HFF-Myc (cell line): ENCODE results near the gene VKORC1L1.

Experiments
- DNase-seq: peaks from one replicate; pipeline ENCODE4 v3.0.0-alpha.2; 2011; ENCODE audit warnings: low read depth; ENCODE audit errors: extremely low read depth
- H3K4me3 ChIP-seq: replicated peaks from 2 replicates; pipeline ENCODE4 v1.5.1; 2011; ENCODE audit warnings: low read depth, mild to moderate bottlenecking, control low read depth, low read length
- CTCF ChIP-seq: IDR thresholded peaks from 2 replicates; pipeline ENCODE4 v1.5.1; 2012; ENCODE audit warnings: mild to moderate bottlenecking, low read depth, low read length, control low read depth; ENCODE audit errors: missing control alignments

Gene VKORC1L1

DNA sequence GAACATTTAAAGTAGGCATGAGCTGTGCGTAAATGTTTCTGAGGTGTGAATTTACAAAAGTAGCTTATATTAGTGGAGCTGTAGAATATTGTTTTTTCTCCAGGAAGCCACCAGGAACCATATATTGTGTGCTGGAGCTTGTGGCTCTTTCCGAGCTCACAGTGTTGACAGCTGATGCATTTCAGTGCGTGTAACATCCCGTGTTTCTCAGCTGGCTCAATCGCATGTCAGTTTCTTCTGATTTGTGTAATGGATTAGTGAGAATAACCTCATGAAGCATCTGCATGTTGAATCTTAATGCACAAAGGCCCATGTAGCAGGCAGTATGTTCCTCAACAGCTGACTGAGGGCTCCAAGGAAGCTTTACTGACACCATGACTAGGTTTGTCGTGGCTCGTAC, 39.4 kb downstream of the VKORC1L1 start:
- no peak for DNase-seq
- no peak for TF ChIP-seq CTCF
- H3K4me3 ChIP-seq, result no peak overlapping the region

- no peak for DNase-seq
- no peak overlapping the region for H3K4me3 ChIP-seq
- no peak for TF ChIP-seq CTCF
These were observed 43.2 kb downstream of the VKORC1L1 start for GRCh38 chr7:65915921-65916657.

GRCh38 chr7:65923316-65923715, 50.4 kb downstream of the VKORC1L1 start:
- DNase-seq, result no peak
- no peak overlapping the region for H3K4me3 ChIP-seq
- no peak for TF ChIP-seq CTCF

DNA sequence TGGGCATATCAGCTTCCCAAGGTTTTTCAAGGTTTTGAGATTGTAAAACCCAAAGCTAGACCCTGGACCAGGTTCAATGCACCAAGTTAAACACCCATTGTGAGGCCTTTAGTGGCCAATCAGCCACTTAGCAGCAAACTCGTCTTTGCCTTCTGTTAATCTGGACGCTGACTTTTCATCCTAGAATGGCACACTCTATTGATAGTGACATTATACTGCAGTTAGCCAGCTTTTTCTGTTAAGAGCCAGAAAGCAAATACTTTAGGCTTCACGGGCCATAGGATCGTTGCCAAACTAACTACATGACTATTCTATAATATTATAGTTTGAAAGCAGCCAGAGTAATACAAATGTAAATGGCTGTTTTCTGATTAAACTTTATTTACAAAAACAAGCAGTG, 51.3 kb downstream of the VKORC1L1 start:
- TF ChIP-seq CTCF, result no peak
- DNase-seq, result no peak
- no peak overlapping the region for H3K4me3 ChIP-seq

DNA sequence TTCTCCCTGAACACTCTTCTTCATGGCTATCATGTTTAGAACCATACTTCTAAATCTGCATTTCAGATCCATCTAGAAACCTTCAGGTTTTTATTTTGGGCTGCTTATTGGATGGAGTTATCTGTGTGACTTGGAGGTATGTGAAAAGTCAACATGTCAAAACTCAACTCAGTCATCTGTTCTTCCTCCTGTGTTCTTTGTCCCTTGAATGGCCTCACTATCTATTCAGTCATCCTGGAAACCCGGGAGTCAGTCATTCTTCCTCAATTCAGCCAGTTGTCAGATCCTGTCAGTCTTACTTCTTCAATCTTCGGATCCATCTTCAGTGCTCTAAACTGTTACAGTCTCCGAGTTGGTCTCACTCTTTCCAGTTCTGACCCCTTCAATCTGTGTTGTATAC, 52.2 kb downstream of the VKORC1L1 start:
- TF ChIP-seq CTCF, result no peak
- DNase-seq, result no peak
- no peak overlapping the region for H3K4me3 ChIP-seq

GRCh38 chr7:65926588-65926987, 53.7 kb downstream of the VKORC1L1 start:
- H3K4me3 ChIP-seq, result no peak overlapping the region
- TF ChIP-seq CTCF, result no peak
- no peak for DNase-seq
